AML-193 (cell line): ENCODE results near the gene ZER1.
A peak's percentile ranks its signal among the peaks of the same experiment; 100 is the strongest.

Experiments
- DNase-seq, 2 experiments: peaks; one replicate each; lab custom pipeline; 2025; lab: John Stamatoyannopoulos, UW

The ZER1 gene

GRCh38 chr9:128690684-128691034 is 81.1 kb downstream of the ZER1 start:
- no peak for DNase-seq

- peak in 1 of 2 experiments; percentile 22 for DNase-seq
These were observed 81.7 kb downstream of the ZER1 start for GRCh38 chr9:128689820-128690683.

GRCh38 chr9:128689293-128689774 is 82.4 kb downstream of the ZER1 start:
- DNase-seq = peak in 1 of 2 experiments; percentile 53

GRCh38 chr9:128688501-128689292 is 83.0 kb downstream of the ZER1 start, which contains the start of gene SET:
Gene SET (plus strand): TSS chr9:128689222. CDS start chr9:128689583, 361 bp downstream.
- DNase-seq = peak; percentile 87

- DNase-seq = no peak
These were observed 84.3 kb downstream of the ZER1 start for GRCh38 chr9:128687453-128687852.

GRCh38 chr9:128685636-128686489 is 85.9 kb downstream of the ZER1 start:
- peak in 1 of 2 experiments; percentile 23 for DNase-seq

- peak; percentile 65 to 73 for DNase-seq
These were observed 87.2 kb downstream of the ZER1 start for GRCh38 chr9:128684325-128685199.

- DNase-seq = no peak
These were observed 87.7 kb downstream of the ZER1 start for GRCh38 chr9:128684065-128684324.

GRCh38 chr9:128683340-128684064 is 88.2 kb downstream of the ZER1 start:
- peak; percentile 37 to 49 for DNase-seq
